Body of pancreas (tissue), 4 donors: Measurements from ENCODE around the gene SPDYE6.
"Not testable (repeated sequence)": the region's sequence is repeated elsewhere in the genome, so short reads cannot be mapped to it uniquely, and the experiment has no call there.

Experiments
- POLR2A ChIP-seq, 3 donors: fragments of 450-650 bp; IDR thresholded peaks; one replicate each; pipeline ENCODE4 v1.6.1; 2016; ENCODE audit warnings: antibody characterized with exemption in 3 of 3, mild to moderate bottlenecking in 2 of 3
- TF ChIP-seq, protein P1 (sequence below), 7 experiments: fragments of 450-650 bp in 4 of 7; fragments of 200-600 bp in 3 of 7; sonication (generic) in 3 of 7; IDR thresholded peaks; one replicate each; pipeline ENCODE4 v1.5.1; 2016 to 2019; ENCODE audit warnings: antibody characterized with exemption in 7 of 7

DNA sequence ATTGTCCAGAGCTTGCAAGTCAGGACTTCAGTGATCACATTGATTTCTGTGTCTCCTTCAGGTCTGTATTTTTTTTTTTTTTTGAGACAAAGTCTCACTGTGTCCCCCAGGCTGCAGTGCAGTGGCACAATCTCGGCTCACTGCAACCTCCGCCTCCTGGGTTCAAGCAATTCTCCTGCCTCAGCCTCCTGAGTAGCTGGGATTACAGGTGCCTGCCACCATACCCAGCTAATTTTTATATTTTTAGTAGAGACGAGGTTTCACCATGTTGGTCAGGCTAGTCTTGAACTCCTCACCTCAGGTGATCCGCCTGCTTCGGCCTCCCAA is 48.6 kb upstream of the SPDYE6 start:
- TF ChIP-seq POLR2A (IDR thresholded peaks at IDR 0.05) = not testable (repeated sequence)
- TF ChIP-seq, protein P1, sequence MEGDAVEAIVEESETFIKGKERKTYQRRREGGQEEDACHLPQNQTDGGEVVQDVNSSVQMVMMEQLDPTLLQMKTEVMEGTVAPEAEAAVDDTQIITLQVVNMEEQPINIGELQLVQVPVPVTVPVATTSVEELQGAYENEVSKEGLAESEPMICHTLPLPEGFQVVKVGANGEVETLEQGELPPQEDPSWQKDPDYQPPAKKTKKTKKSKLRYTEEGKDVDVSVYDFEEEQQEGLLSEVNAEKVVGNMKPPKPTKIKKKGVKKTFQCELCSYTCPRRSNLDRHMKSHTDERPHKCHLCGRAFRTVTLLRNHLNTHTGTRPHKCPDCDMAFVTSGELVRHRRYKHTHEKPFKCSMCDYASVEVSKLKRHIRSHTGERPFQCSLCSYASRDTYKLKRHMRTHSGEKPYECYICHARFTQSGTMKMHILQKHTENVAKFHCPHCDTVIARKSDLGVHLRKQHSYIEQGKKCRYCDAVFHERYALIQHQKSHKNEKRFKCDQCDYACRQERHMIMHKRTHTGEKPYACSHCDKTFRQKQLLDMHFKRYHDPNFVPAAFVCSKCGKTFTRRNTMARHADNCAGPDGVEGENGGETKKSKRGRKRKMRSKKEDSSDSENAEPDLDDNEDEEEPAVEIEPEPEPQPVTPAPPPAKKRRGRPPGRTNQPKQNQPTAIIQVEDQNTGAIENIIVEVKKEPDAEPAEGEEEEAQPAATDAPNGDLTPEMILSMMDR (IDR thresholded peaks at IDR 0.05) = not testable (repeated sequence)
